GM12872 (cell line): Measurements from ENCODE around the gene MBLAC1.
A peak's percentile ranks its signal among the peaks of the same experiment; 100 is the strongest.

Experiments used
- CTCF ChIP-seq: IDR thresholded peaks from 3 replicates; pipeline ENCODE4 v1.5.1; 2011; ENCODE audit warnings: low read depth, mild to moderate bottlenecking, low read length, moderate library complexity; ENCODE audit not compliant: insufficient read depth

The MBLAC1 gene, protein sequence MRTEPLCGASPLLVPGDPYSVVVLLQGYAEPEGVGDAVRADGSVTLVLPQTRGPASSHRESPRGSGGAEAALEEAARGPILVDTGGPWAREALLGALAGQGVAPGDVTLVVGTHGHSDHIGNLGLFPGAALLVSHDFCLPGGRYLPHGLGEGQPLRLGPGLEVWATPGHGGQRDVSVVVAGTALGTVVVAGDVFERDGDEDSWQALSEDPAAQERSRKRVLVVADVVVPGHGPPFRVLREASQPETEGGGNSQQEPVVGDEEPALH

DNA sequence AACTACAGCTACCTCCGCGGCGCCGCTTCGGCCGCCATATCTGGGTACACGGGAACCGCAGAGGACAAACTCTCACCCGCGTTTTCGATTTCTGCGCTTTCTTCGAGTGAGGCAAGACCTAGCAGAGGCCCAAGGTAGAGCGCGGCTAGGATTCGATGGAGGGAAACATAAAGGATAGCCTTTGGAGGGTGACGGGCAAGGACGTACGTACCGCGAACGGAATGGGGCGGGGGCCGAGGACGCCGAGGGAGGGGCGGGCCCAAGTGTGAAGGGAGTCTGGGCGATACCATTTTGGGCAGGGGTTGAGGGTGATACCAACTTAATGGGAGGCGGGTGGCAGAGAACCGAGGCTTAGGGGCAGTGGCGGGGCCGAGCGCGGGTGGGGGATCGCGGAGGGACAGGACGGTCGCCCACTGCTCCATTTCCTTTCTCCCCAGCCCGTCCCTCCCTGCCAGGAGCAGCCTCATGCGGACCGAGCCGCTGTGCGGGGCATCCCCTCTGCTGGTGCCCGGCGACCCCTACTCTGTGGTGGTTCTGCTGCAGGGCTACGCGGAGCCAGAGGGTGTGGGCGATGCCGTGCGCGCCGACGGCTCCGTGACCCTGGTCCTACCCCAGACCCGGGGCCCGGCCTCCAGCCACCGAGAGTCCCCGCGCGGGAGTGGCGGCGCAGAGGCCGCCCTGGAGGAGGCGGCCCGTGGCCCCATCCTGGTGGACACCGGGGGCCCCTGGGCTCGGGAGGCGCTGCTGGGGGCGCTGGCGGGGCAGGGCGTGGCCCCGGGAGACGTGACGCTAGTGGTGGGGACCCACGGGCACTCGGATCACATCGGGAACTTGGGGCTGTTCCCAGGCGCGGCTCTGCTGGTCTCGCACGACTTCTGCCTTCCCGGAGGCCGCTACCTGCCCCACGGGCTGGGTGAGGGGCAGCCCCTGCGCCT, at the start of gene MBLAC1:
Gene MBLAC1 (plus strand): TSS at position 37 of the 935 bp plus-strand sequence. CDS start 429 bp downstream, at position 466.
- no peak for TF ChIP-seq CTCF

- no peak for TF ChIP-seq CTCF
Measured at GRCh38 chr7:100077205-100077604, 49.6 kb upstream of the MBLAC1 start.

DNA sequence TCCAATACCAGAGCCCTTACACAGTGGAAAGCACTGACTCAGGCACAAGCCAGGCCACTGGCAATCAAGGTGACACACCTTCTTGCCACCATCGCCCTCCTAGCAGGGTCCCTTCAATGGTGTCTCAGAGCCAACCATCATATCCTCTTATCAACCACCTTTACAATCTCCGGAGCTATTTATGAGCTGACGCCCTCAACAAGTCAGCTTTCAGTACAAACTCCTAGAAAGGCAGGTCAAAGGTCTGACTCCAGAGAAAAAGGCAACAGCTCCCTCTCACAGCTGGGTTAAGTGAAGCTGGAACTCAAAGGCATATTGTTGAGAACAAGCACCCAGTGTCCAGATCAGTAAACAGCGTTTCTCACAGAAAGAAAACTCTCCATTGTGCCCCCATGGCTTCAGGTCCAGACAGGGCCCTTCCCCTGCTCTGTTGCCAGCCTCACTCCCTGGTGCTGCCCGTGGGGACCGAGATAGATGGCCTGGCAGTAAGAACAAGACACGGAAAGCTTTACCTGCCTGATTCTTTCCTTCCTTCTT, 47.7 kb upstream of the MBLAC1 start:
- TF ChIP-seq CTCF = no peak

GRCh38 chr7:100080907-100081534, 45.7 kb upstream of the MBLAC1 start:
- TF ChIP-seq CTCF = no peak

DNA sequence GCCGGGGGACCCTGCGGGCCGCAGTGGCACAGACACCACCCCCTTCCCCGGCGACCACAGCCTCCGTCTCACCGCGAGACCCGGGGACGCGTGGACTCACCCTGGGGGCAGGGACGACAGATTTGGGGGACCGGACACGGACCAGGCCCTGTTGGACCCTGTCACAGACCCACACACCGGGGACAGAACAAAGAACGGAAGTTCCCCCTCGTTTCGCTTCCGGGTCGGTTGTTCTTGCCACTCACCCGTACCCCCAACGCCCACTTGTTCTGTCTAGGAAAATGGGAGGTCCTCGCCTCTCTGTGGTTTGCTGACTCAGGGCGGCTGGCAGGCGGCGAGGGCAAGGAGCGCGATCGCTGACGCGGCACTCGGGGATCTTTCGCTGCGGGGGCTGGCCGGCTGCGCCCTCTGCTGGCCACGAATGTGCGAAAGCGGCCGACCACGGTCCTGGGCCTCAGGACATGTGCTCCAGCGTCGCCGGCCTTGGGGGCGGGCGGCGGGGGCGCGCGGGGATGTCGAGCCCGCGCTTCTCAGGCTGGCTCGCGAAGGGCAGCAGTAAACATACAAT, 45.1 kb upstream of the MBLAC1 start, which contains the start of gene ZNF3:
Gene ZNF3 (minus strand): TSS at position 189 of the 568 bp plus-strand sequence. CDS start 4,366 bp downstream, outside the sequence.
- TF ChIP-seq CTCF = peak; percentile 82

DNA sequence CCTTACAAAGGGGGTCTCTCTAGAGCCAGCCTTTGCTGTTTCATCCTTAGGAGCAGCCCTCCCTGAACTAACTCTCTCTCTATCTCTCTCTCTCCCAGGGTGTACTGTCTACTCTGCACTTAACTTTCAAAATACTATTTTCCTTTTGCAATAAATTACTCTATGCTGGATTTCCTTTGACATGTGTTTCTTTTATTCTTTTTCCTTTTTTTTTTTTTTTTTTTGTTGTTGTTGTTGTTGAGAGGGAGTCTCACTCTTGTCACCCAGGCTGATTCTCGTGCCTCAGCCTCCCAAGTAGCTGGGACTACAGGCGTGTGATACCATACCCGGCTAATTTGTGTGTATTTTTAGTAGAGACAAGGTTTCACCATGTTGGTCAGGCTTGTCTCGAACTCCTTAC, 43.8 kb upstream of the MBLAC1 start:
- TF ChIP-seq CTCF = no peak
